T-helper 17 cell (primary cell): Measurements from ENCODE around the gene LYRM4. TPM values are rescaled to one million over a fixed set of nuclear protein-coding genes. Genes with fewer than 3 reads are reported as not detected.

Experiments
- ATAC-seq: fragments of 150-1000 bp; cut with Tn5 transposase; 2 replicates; pipeline ENCODE4 v1.10.0; 2021; ENCODE audit warnings: mild to moderate bottlenecking, moderate library complexity
- DNase-seq, 3 donors: peaks; one replicate each; pipeline versions ENCODE4 v3.0.0 to v3.0.0-alpha.2; 2020 to 2021
- H3K9me3 ChIP-seq: one replicate; pipeline ENCODE4 v1.7.0; 2013; ENCODE audit warnings: low read length, mild to moderate bottlenecking; ENCODE audit not compliant: control insufficient read depth, poor library complexity, severe bottlenecking
- H3K27ac Mint-ChIP-seq: one replicate; pipeline ENCODE4 v1.8.0; 2022; ENCODE audit warnings: mild to moderate bottlenecking, moderate library complexity, mixed read lengths
- H3K27me3 Mint-ChIP-seq: one replicate; pipeline ENCODE4 v1.8.0; 2022; ENCODE audit warnings: mixed read lengths
- H3K36me3 Mint-ChIP-seq: one replicate; pipeline ENCODE4 v1.8.0; 2022; ENCODE audit warnings: low read depth, mixed read lengths
- H3K4me1 Mint-ChIP-seq: one replicate; pipeline ENCODE4 v1.8.0; 2022; ENCODE audit warnings: mild to moderate bottlenecking, mixed read lengths
- H3K4me3 Mint-ChIP-seq: one replicate; pipeline ENCODE4 v1.8.0; 2022; ENCODE audit warnings: mild to moderate bottlenecking, moderate library complexity, mixed read lengths
- total RNA-seq, 4 donors: library from RNA in 2 of 4; stranded (reverse) in 2 of 4; gene quantifications; one replicate each; pipeline ENCODE4 v1.2.3 and lab custom pipeline; 2022 to 2026

Gene LYRM4
- total RNA-seq, 2 donors from 2014 or later, result 14.6 to 19.2 TPM

DNA sequence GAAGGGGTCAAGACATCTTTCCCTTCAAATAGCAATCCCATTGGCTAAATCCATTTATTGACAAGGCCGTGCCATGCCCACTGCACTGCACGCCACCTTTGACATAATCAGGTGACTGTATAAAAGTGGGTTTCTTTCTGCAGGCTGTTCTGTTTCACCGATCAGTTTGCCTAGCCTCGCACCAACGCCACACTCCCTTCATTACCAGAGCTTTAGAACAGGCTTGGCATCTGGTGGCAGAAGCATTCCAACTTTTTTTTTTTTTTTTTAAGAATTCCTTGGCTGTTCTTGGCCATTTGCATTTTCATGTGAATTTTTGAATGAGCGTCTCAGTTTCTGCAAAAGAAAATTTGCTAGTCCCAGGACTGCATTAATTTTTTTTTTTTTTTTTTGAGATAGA, 97.5 kb downstream of the LYRM4 start:
- Mint-ChIP-seq H3K4me3 (no peak overlapping the region), H3K27me3 (no peaks in the 10 kb centered on the region), H3K27ac (no peak overlapping the region), H3K36me3 (peaks cover 2% of the 10 kb centered on the region), H3K4me1 (no peaks in the 10 kb centered on the region)
- no peaks in the 10 kb centered on the region for H3K9me3 ChIP-seq
- DNase-seq (no peak), ATAC-seq (no peak)

DNA sequence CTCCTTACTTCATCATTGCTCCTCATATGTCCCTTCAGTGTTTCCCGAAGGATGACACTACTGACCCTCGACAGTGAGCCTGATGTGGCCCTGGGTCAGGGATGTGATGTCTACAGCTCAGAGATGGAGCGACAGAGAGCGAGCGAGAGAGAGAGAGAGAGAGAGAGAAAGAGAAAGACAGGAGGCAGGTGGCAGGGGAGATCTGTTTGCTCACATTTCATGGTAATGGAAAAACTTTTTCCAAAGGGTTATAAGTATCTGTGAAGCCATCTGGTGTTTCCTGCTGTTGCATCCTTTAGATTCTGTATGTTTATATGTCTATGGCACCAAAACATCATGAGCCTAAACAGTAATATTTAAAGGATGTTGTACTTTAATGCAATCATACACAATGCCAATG, 98.4 kb downstream of the LYRM4 start:
- no peak for DNase-seq
- no peaks in the 10 kb centered on the region for H3K27me3 Mint-ChIP-seq
- no peaks in the 10 kb centered on the region for H3K9me3 ChIP-seq
- no peak for ATAC-seq
- peaks cover 4% of the 10 kb centered on the region for H3K4me1 Mint-ChIP-seq
- no peak overlapping the region for H3K4me3 Mint-ChIP-seq
- H3K36me3 Mint-ChIP-seq, result peaks cover 2% of the 10 kb centered on the region
- no peak overlapping the region for H3K27ac Mint-ChIP-seq

DNA sequence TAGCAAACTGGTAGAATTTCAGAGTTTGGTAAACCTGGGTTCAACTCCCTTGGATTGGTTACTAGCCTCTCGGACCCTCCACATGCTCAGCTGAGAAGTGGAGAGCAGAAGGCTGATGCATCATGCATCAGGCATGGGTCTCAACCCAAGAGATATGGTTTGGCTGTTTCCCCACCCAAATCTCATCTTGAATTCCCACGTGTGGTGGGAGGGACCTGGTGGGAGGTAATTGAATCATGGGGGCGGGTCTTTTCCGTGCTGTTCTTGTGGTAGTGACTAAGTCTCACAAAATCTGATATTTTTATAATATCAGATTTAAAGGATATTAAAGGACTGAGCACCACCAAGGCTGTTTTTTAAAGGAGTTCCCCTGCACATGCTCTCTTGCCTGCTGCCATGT, 100.5 kb downstream of the LYRM4 start:
- H3K4me1 Mint-ChIP-seq, result peaks cover 4% of the 10 kb centered on the region
- no peak for DNase-seq

DNA sequence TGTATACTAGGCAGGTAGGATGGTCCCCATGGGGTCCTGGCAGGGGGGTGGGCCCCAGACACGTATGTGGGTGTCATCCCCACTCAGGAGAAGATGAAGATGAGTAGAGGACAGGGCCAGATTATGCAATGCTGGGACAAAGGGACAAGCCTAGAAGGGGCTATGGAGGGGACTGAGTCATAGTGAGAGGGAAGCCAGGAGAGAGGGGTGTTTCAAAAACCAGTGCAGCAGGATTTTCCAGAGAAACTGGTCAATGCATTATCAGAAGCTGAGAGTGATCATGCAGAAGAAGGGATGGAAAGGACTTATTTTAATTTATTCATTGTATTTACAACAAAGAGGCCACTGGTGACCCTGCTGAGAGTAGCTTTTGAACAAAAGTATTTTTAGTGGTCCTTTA, 101.6 kb downstream of the LYRM4 start:
- DNase-seq (no peak), ATAC-seq (no peak)
- Mint-ChIP-seq H3K27ac (no peak overlapping the region), H3K4me3 (no peak overlapping the region), H3K27me3 (no peaks in the 10 kb centered on the region), H3K4me1 (peaks cover 4% of the 10 kb centered on the region), H3K36me3 (peaks cover 2% of the 10 kb centered on the region)
- H3K9me3 ChIP-seq, result no peaks in the 10 kb centered on the region

More for the DNA sequence above, 100.5 kb downstream of the LYRM4 start:
- Mint-ChIP-seq H3K27me3 (no peaks in the 10 kb centered on the region), H3K4me3 (no peak overlapping the region), H3K27ac (no peak overlapping the region), H3K36me3 (peaks cover 2% of the 10 kb centered on the region)
- no peak for ATAC-seq
- no peaks in the 10 kb centered on the region for H3K9me3 ChIP-seq

DNA sequence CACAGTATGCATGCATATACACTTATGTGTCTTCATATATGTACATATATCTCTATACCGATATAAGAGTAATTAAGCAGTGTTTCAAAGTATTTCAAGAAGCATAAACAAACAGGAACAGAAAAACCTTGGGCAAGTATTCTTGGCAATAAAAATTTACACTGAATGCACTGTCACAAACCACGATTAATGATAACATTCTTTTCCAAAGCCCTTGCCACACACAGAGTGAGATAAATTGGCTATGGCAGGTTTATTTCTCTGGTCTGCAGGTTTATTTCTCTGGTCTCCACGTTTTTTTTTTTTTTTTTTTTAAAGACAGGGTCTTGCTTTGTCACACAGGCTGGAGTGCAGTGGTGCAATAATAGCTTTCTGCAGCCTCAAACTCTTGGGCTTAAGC, 102.6 kb downstream of the LYRM4 start:
- no peak overlapping the region for H3K27ac Mint-ChIP-seq
- peaks cover 4% of the 10 kb centered on the region for H3K4me1 Mint-ChIP-seq
- no peaks in the 10 kb centered on the region for H3K27me3 Mint-ChIP-seq
- H3K4me3 Mint-ChIP-seq, result no peak overlapping the region
- ATAC-seq, result no peak
- no peaks in the 10 kb centered on the region for H3K9me3 ChIP-seq
- DNase-seq, result no peak
- H3K36me3 Mint-ChIP-seq, result peaks cover 2% of the 10 kb centered on the region

DNA sequence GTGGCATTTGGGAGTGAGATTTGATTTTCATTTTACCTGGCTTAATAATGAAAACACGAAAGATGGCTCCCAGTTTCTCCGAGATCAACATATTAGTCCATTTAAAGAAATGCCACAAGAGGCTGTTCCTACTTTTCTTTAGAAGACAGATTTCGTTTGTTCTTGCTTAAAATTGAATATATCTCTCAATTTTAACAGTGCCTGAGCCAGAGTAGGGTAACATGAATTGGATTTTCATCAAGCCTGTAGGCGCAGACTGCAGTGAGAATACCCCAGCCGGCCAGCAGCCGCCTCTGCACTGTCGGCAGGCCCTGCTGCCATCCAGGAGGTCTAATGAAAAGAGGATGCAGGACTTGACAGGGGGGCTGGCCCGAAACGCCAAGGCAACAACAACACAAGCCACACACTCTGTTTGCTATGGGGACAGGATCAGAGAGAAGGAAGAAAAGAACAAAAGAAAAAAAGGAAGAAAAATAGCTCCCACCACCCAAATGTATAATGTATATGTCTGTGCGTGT, 103.1 kb downstream of the LYRM4 start:
- DNase-seq (no peak), ATAC-seq (no peak)
- no peaks in the 10 kb centered on the region for H3K9me3 ChIP-seq
- no peak overlapping the region for H3K27ac Mint-ChIP-seq
- H3K4me3 Mint-ChIP-seq, result no peak overlapping the region
- H3K4me1 Mint-ChIP-seq, result peaks cover 4% of the 10 kb centered on the region
- peaks cover 2% of the 10 kb centered on the region for H3K36me3 Mint-ChIP-seq
- H3K27me3 Mint-ChIP-seq, result no peaks in the 10 kb centered on the region

DNA sequence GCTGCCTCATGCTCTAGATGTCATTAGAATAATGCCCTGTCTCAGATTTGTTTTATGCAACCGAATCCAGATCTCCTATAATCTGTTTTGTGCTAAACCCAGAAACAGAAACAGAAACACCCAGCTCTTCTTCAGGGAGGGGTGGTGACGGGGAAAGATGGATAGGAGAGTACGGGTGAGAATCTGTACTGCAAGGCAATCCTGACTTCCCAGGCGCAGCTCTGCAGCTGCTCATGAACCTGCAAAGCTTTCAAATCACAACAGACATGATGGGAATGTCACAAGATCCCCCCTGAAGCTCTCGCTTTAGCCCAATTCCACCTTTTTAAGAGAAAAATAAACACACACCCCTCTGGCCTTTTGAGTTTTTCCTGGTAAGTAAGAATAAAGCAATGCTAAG, 104.1 kb downstream of the LYRM4 start:
- Mint-ChIP-seq H3K27ac (no peak overlapping the region), H3K27me3 (no peaks in the 10 kb centered on the region), H3K4me1 (peaks cover 4% of the 10 kb centered on the region), H3K36me3 (peaks cover 2% of the 10 kb centered on the region), H3K4me3 (no peak overlapping the region)
- DNase-seq (no peak), ATAC-seq (no peak)
- H3K9me3 ChIP-seq, result no peaks in the 10 kb centered on the region

DNA sequence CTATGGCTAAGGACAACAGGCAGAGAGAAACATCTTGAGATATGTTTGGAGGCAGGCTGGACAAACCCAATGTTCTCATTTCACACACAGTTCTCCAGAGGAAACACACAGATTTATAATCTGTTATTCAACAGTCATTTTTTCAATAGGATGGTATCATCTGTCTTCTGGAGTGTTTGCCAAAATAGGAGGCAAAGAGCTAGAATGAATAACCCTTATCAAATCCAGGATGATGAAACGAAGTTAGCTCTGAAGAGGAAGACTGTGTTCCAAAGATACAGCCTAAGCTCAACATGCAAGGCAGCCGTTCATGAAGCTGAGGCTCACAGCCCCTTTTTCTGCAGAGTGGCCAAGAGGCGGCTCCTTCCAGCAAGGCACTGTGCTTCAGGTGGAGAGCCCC, 104.8 kb downstream of the LYRM4 start:
- no peak for ATAC-seq
- no peak for DNase-seq
- no peak overlapping the region for H3K4me3 Mint-ChIP-seq
- no peaks in the 10 kb centered on the region for H3K9me3 ChIP-seq
- H3K27me3 Mint-ChIP-seq, result no peaks in the 10 kb centered on the region
- H3K4me1 Mint-ChIP-seq, result peaks cover 6% of the 10 kb centered on the region
- peaks cover 2% of the 10 kb centered on the region for H3K36me3 Mint-ChIP-seq
- no peak overlapping the region for H3K27ac Mint-ChIP-seq

DNA sequence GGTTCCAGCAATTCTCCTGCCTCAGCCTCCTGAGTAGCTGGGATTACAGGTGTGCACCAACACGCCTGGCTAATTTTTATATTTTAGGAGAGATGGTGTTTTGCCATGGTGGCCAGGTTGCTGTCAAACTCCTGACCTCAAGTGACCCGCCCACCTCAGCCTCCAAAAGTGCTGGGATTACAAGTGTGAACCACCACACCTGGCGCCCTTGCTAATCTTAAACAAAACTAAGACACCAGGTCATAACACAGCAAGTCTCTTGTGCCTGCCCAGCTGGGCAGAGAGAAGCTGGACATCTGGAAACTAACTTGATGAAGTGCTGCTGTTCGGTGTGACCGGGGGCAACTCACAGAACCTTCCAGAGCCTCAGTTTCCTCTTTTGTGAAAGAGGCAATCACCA, 107.6 kb downstream of the LYRM4 start:
- DNase-seq (no peak), ATAC-seq (no peak)
- Mint-ChIP-seq H3K4me1 (peaks cover 6% of the 10 kb centered on the region), H3K36me3 (no peaks in the 10 kb centered on the region), H3K4me3 (no peak overlapping the region), H3K27ac (no peak overlapping the region), H3K27me3 (no peaks in the 10 kb centered on the region)
- H3K9me3 ChIP-seq, result no peaks in the 10 kb centered on the region

DNA sequence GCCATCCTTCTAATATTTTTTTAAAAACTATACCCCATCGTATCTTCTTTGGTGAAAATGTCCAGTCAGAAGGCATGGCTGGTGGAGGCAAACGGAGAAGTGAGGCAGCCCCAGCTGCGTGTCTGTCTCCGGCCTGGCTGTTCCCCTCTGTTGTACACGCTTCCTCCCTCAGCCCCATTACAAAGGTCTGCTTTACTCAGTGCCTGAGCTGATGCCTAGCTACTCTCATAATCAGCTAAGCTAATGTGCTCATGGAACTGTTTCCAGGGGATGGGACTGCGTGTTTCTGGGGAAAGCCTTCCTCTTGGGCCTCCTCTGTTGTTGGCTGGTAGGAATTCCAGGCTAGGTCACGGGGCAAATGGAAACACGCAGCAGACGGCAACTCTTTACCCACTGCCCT, 108.3 kb downstream of the LYRM4 start:
- H3K9me3 ChIP-seq, result no peaks in the 10 kb centered on the region
- no peak overlapping the region for H3K4me3 Mint-ChIP-seq
- no peaks in the 10 kb centered on the region for H3K27me3 Mint-ChIP-seq
- no peaks in the 10 kb centered on the region for H3K36me3 Mint-ChIP-seq
- H3K4me1 Mint-ChIP-seq, result peaks cover 2% of the 10 kb centered on the region
- no peak overlapping the region for H3K27ac Mint-ChIP-seq
- ATAC-seq (no peak), DNase-seq (no peak)

DNA sequence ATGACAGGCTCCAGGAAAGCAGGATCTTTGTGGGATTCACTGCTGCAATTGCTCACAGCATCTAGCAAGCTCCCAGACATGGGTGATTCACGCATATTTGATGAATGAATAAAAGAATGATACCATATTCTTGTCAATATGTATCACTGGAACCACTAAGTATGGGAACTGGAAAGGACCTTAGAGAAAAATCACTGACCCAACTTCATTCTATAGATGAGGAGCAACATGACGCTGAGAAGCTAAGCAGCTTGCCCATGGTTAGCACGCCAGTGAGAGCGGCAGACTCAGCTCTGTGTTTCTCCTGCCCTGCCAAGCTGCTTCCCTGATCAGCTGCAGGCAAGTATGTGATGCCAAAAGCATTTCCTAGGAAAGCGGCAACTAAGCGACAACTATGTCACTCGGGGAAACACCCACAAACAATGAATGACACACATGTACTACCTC, 108.8 kb downstream of the LYRM4 start:
- DNase-seq (no peak), ATAC-seq (no peak)
- Mint-ChIP-seq H3K4me1 (peaks cover 2% of the 10 kb centered on the region), H3K4me3 (no peak overlapping the region), H3K27ac (no peak overlapping the region), H3K36me3 (no peaks in the 10 kb centered on the region), H3K27me3 (no peaks in the 10 kb centered on the region)
- H3K9me3 ChIP-seq, result no peaks in the 10 kb centered on the region

DNA sequence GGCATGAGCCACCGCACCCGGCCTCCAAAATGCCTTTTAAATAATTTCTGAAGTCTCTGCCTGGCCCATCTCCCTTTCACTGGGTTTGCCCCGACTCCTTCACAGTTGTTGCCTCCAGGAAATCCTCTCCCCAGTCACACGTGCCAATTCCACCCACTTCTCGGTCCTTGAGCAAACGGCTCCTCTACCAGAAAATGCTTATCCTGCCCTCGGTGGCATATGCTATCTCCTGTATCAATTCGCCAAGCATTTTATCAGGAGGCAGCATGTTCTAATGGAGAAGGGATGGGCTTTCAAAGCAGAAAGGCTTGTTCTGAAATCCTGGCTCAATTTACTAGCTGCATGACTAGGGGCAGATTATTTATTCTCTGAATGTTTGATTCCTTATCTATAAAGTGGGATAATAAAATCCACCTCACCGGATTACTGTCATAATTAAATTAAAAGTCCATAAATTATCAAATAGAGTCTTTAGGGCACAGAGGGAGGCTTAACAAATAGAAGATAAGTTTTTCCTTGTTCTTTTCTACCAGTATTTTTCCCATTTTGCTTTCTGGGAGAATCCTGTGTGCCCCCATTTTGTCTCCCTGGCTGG, 109.3 kb downstream of the LYRM4 start:
- H3K9me3 ChIP-seq, result no peaks in the 10 kb centered on the region
- H3K27ac Mint-ChIP-seq, result peak overlapping the region; percentile 41
- DNase-seq, result no peak
- no peak overlapping the region for H3K4me3 Mint-ChIP-seq
- H3K4me1 Mint-ChIP-seq, result peaks cover 4% of the 10 kb centered on the region
- no peaks in the 10 kb centered on the region for H3K27me3 Mint-ChIP-seq
- ATAC-seq, result no peak
- H3K36me3 Mint-ChIP-seq, result no peaks in the 10 kb centered on the region

DNA sequence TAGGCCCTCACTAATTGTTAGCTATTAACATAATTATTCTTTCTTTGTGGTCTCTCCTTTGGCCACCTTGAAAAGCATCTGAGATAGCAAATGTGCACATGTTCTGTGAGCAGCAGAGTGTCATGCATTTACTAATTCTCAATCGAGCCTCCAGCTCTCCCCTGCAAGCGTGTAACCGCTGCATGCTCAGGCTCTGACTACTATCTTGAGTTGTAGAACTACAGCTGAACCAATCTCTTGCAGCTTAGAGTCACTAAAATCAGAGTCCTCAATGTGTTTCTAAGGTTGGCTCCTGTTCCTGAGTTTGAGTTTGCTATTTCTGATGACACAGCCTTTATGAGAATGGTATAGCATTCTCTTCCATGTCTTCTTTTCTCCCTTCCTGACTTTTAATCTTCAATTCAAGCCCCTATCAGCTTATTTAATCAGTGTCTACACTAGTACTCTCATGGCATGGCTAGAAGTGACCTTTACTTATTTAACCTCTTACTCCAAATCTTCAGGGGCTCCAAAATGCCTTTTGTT, 110.1 kb downstream of the LYRM4 start:
- no peak overlapping the region for H3K4me3 Mint-ChIP-seq
- peaks cover 4% of the 10 kb centered on the region for H3K4me1 Mint-ChIP-seq
- no peaks in the 10 kb centered on the region for H3K36me3 Mint-ChIP-seq
- H3K9me3 ChIP-seq, result no peaks in the 10 kb centered on the region
- no peak for DNase-seq
- H3K27ac Mint-ChIP-seq, result peak overlapping the region; percentile 41
- no peaks in the 10 kb centered on the region for H3K27me3 Mint-ChIP-seq
- no peak for ATAC-seq

DNA sequence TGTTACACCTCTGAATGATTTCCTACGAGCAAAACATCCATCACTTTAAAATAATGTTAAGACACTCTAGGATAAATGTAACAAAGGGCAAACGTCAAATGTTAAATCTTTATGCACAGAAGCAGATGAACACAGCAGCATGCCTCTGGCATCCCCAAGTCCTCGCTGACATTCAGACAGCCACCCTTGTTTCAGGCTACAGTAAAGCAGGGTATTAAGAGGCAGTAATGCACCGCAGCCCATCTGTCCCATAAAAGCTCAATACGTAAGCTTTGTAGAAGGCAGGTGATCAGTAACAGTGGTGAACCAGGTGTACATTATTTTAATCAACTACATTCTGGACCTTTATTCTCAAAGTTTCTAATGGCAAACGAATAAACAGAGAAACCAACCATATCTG, 110.9 kb downstream of the LYRM4 start:
- DNase-seq, result no peak
- no peaks in the 10 kb centered on the region for H3K27me3 Mint-ChIP-seq
- H3K9me3 ChIP-seq, result no peaks in the 10 kb centered on the region
- ATAC-seq, result no peak
- peaks cover 4% of the 10 kb centered on the region for H3K4me1 Mint-ChIP-seq
- H3K4me3 Mint-ChIP-seq, result no peak overlapping the region
- H3K36me3 Mint-ChIP-seq, result no peaks in the 10 kb centered on the region
- peak overlapping the region; percentile 41 for H3K27ac Mint-ChIP-seq
